Measurements from ENCODE around the gene SCARB1.
"Not testable (repeated sequence)": the region's sequence is repeated elsewhere in the genome, so short reads cannot be mapped to it uniquely, and the experiment has no call there.

Gene SCARB1, protein sequence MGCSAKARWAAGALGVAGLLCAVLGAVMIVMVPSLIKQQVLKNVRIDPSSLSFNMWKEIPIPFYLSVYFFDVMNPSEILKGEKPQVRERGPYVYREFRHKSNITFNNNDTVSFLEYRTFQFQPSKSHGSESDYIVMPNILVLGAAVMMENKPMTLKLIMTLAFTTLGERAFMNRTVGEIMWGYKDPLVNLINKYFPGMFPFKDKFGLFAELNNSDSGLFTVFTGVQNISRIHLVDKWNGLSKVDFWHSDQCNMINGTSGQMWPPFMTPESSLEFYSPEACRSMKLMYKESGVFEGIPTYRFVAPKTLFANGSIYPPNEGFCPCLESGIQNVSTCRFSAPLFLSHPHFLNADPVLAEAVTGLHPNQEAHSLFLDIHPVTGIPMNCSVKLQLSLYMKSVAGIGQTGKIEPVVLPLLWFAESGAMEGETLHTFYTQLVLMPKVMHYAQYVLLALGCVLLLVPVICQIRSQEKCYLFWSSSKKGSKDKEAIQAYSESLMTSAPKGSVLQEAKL

DNA sequence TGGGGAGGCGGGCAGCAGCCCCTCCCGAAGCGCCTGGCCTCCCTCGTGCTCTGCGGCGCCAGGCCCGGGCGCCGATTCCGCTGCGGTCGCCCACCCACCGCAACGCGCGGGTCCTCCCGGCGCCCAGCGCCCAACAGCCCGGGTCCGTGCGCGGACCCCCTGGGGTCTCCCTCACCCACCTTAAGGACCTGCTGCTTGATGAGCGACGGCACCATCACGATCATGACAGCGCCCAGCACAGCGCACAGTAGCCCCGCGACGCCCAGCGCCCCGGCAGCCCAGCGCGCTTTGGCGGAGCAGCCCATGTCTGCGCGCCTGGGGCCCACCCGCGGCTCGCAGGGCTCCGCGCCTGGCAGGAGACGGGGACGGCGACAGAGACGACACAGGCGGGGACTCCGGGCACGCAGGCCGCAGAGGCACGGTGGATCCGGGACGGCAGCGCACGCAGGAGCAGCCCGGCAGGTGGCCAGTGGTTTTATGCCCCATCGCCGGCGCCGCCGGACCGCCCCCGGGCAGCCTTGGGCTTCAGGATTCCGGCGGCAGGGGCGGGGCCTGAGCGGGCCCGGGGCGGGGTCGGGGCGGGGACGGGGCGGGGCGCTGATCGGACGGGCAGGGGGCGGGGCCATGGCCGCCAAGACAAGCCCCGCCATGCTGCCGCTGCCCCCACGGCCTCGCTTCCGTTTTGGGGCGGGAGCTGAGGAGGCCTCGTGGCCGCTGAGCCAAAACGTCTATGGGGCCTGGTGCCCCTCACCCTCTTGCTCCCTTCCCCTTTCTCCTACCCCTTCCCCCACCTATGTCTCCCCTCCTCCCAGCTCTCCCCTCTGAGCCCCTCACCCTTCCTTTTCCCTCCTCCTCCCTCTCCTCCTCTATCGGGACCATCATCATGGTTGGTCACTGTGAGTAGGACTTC lies at the start of gene SCARB1:
SCARB1 (minus strand) TSS at position 449 of the 910 bp plus-strand sequence; CDS start at position 305, 144 bp downstream.
- peak; percentile 47 for DNase-seq

DNA sequence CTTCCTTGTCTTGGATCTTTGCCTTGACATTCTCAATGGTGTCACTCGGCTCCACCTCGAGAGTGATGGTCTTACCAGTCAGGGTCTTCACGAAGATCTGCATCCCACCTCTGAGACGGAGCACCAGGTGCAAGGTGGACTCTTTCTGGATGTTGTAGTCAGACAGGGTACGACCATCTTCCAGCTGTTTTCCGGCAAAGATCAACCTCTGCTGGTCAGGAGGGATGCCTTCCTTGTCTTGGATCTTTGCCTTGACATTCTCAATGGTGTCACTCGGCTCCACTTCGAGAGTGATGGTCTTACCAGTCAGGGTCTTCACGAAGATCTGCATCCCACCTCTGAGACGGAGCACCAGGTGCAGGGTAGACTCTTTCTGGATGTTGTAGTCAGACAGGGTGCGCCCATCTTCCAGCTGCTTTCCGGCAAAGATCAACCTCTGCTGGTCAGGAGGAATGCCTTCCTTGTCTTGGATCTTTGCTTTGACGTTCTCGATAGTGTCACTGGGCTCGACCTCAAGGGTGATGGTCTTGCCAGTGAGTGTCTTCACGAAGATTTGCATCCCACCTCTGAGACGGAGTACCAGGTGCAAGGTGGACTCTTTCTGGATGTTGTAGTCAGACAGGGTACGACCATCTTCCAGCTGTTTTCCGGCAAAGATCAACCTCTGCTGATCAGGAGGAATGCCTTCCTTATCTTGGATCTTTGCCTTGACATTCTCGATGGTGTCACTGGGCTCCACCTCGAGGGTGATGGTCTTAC lies 49.0 kb upstream of the SCARB1 start:
- not testable (repeated sequence) for DNase-seq

DNA sequence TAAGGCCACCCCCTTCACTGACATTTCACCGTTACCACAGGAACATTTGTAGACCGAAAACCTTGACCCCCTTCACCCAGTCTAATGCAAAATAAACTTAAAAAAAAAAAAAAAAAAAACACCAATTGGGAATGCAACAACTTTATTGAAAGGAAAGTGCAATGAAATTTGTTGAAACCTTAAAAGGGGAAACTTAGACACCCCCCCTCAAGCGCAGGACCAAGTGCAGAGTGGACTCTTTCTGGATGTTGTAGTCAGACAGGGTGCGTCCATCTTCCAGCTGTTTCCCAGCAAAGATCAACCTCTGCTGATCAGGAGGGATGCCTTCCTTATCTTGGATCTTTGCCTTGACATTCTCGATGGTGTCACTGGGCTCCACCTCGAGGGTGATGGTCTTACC lies 47.9 kb upstream of the SCARB1 start:
- not testable (repeated sequence) for DNase-seq

DNA sequence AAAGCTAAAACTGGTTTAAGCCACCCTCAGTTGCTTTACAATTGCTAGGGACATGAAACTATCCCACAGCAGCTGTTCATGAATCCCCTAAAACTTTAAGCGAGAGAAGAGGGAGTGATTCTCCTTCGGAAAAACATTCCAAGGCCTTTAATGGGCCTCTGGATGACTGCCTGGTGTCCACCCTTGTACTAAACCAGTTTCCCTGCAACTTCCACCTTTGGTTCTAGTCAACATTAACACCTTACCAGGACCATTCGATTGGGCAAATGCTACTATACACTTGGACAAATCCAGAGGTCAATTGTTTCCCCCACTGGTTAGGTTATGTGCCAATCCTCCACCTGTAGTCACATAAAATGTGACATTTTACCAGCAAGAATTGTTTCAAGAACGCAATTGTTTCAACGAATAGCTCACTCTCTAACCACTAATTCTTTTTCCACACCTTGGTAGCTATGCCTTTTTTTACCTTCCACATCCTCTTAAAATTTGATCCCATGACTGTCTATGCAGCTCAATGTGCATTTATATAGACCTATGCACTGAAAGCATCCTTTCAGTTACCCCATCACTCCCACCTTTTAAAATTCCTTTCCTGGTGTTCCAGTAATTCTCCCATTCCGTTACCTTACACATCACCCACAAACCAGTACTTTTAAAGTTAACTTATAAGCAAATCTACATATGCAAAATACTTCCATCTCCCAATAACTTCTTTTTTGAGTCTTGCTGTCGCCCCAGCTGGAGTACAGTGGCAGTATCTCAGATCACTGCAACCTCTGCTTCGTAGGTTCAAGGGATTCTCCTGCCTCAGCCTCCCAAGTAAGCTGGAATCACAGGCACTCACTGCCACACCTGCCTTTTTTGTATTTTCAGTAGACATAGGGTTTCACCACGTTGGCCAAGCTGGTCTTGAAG lies 47.2 kb upstream of the SCARB1 start:
- DNase-seq = no peak

DNA sequence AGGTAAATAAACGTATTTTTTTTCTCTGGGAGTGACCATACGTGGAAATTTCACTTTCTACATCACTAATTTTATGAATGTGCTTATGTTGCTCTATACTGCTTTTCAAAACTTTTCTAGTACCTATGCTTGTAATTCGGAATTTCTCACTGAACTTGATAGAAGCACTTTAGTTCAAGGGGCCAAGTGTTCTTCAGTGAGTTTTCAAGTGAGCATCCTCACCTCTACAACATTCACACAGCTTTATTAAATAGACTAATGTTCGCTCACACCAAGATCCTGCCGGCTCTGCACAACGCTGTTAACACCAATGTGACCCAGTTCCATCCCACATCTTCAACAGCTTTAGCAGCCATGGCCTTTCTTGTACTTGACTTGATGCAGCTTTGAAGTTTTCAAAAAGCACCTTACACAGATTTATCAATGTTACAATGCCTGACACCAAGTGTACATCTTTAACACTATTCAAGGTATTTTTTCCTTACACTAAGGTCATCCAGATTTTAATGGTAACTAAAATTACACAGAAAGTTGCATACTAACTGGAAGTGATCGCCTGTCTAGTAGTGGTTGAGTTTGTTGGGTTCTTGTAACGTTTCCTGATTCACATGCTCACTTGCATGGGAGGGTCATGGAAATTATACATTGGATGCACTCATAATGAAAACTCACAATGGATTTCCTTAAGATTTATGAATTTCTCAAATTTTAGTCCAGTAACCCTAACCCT lies 46.3 kb upstream of the SCARB1 start:
- no peak for DNase-seq

DNA sequence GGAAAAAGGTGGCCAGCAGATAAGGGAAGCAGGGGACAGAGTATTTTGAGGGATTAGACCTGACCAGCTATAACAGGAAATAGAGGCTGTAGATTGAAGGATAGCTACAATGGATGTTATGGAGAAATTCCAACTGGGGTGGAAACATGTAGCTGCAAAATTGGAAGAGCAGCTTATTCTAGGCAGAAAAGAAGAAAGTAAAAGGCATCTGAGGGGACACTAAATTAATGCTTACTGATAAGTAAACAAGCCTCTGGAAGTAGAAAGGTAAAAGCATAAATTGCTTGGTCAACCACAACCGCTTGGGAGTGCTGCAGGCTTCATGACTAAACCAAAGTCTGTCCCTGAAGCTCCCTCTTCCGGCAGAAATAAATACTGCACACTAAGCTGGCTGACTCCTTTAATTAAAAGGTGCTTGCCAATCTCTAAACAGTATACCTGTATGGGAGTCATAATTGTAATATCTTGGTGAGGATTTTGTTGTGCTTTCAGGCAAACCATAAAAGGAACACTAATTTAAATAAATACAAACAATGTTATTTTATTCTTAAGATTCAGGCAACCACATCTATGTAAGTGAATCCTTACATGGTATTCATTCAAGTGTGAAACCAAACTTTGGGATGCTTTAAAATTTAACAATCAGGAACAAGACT lies 43.1 kb upstream of the SCARB1 start:
- no peak for DNase-seq

DNA sequence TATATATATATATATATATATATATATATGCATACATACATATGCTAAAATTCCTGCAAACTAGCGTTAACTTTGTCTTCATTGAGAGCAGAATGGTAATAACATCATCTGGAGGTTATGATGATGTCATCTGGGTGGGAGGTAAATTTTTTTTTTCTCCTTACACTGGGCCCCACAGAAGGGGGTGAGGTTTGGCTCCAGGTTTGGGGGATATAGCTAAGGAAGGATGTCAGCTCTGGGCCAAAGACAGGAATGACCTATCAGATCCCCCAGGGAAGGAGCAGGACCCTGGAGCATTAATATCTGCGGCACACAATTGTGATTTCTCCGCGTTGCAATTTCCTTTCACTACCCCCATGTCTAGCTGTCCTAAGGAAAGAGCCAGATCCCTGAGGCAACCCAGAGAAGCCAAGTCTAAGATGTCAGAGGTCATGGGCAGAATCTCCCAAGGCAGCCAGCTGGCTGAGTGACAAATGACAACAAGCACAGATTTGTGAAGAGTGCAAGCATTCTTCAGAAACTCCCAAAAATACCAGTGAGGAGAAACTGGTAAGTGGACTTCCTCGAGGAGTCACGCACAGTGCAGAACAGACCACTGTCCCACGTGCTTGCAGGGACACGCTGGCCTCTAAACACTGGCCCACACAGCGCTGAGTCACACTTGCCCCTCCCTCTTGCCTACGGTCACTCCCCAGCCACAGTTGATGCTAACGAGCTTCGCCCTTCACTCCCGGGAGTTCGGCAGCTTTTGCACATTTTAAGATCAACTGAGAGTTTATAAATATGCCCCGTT lies 40.8 kb upstream of the SCARB1 start:
- no peak for DNase-seq

DNA sequence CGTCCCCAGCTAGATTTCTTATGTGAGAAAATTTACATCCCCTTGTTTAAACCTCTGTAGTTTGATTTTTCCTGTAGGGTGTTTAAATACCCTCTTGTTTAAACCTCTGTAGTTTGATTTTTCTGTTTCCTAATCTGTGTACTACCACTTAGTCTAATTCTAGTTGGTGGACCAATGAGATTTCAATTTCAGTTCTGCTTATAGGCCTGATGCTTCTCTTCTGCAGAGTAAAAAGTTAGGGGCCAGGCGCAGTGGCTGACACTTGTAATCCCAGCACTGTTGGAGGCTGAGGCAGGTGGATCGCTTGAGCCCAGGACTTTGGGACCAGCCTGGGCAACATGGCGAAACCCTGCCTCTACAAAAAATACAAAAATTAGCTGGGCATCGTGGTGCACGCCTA lies 39.3 kb upstream of the SCARB1 start:
- DNase-seq = no peak

DNA sequence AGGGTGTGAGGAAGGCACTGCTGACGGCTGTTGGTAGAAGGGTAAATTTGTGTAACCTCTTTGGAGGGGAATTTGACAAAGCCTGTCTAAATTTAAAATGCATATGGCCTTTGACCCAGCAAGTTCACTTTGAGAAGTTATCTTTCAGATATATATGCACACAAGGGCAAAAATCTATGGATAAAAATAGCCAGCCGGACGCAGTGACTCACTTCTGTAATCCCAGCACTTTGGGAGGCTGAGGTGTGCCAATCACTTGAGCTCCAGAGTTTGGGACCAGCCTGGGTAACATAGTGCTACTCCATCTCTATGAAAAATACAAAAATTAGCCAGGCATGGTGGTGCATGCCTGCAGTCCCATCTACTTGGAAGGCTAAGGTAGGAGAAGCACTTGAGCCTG lies 37.3 kb upstream of the SCARB1 start:
- DNase-seq = no peak

DNA sequence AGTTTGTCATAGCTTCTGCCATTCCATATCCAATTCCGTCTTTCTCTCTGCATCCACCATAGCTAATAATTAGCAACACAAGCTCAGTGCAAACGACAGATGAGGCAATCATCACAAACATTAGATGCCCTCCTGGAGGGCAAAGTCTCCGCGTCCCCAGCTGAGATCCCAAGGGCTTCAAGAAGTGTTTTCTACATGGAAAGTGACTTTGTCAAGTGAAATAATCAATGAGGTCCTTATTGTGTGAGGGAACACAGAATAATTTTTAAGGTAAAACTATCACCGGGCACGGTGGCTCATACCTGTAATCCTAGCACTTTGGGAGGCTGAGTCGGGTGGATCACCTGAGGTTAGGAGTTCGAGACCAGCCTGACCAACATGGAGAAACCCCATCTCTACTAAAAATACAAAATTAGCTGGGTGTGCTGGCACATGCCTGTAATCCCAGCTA lies 36.7 kb upstream of the SCARB1 start:
- not testable (repeated sequence) for DNase-seq

DNA sequence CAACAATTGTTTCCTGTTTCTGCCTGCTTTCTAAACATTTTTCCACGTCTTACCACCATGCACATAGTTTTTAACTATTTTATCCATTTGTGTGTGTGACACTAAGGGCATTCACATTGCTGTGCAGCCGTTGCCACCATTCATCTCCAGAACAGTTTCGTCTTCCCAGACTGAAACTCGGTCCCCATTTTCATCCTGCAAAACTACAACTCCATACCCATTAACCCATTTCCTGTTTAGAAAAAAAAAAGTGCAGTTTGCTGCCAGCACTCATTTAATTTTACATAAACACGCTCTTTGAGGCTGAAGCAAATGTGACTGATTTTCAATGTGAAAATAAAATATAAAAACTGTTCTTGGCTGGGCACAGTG lies 35.2 kb upstream of the SCARB1 start:
- no peak for DNase-seq

DNA sequence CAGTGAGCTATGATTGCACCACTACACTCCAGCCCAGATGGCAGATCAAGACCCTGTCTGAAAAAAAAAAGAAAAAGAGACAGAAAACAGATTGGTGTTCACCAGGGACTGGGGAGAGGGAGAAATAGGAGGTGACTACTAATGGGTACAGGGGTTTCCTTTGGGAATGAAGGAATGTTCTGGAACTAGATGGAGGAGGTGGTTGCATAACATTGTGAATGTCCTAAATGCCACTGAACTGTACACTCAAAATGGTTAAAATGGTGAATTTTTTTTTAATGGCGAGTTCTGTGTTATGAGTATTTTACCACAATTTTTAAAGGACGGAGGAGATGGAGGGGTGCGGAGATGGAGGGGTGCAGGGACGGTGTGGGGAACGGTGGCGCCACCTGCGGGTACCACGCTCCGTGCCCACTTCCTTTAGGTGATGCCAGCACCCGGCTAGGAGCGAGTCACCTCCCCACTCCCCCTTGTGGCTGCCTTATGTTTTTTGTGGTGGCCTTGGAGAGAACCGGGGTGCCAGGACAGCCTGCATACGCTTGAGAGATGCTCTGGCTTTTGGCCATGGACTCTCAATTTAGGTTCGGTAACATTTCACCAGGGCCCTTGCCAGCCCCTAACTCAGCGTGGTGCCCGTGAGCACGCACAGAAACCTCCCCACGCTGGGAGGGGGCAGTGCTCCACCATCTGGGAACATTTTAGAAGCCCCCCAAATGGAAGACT lies 34.7 kb upstream of the SCARB1 start:
- no peak for DNase-seq

DNA sequence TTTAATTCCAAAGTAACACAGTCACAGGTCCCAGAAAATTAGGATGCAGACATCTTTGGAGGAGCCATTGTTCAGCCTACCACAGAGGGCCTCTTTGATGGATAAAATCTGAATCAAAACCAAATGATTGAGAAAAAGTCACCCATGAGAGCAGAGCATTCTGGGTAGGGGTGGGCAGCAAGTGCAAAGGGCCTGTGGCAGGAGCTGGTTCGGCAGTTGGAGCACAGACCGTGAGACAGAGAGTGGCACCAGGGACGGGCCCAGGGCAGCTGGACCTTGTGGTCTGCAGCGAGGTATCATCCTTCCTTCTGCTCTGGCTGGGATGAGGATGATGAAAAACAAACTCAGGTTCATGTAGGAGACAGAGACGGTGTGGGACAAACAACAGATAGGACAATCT lies 32.8 kb upstream of the SCARB1 start:
- no peak for DNase-seq

DNA sequence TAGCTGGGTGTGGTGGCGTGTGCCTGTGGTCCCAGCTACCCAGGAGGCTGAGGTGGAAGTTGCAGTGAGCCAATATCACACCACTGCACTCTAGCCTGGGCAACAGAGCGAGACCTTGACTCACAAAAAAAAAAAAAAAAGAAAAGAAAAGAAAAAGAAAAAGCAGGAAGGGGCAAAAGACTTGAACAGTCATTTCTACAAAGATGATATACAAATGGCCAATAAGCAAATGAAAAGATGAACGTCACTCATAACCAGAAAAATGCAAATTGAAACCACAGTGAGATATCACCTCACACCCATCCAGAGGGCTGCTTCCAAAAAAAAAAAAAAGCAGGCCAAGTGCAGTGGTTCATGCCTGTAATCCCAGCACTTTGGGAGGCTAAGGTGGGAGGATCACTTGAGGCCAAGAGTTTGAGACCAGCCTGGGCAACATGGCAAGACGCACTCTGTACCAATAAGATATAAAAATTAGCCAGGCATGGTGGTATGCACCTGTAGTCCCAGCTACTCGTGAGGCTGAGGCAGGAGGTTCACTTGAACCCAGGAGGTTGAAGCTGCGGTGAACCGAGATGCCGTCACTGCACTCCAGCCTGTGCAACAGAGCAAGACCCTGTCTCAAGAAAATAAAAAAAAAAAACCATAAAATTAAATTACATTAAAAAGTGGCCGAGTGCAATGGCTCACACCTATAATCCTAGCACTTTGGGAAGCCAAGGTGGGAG lies 30.3 kb upstream of the SCARB1 start:
- no peak for DNase-seq

DNA sequence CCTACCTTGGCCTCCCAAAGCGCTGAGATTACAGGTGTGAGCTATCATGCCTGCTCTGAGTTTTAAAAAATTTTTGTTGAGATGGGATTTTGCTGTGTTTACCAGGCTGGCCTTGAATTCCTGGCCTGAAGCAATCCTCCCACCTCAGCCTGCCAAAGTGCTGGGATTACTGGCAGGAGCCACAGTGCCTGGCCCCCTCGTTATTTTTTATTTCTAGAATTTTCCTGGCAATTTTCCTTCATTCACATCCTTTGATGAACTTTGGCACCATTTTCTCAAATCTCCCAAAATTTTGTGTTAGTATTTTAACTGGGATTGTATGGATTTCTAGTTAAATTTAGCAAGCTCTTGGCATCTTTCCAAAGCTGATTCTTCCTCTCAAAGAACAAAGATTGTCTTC lies 24.6 kb upstream of the SCARB1 start:
- no peak for DNase-seq

DNA sequence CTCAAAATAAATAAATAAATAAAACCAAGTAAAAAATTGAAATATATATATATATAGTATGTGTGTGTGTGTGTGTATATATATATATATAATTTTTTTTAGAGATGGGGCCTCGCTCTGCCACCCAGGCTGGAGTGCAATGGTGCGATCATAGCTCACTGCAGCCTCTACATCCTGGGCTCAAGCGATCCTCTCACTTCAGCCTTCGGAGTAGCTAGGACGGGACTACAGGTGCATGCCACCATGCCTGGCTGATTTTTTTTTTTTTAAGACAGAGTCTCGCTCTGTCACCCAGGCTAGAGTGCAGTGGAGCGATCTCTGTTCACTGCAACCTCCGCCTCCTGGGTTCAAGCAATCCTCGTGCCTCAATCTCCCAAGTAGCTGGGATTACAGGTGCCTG lies 24.1 kb upstream of the SCARB1 start:
- not testable (repeated sequence) for DNase-seq

DNA sequence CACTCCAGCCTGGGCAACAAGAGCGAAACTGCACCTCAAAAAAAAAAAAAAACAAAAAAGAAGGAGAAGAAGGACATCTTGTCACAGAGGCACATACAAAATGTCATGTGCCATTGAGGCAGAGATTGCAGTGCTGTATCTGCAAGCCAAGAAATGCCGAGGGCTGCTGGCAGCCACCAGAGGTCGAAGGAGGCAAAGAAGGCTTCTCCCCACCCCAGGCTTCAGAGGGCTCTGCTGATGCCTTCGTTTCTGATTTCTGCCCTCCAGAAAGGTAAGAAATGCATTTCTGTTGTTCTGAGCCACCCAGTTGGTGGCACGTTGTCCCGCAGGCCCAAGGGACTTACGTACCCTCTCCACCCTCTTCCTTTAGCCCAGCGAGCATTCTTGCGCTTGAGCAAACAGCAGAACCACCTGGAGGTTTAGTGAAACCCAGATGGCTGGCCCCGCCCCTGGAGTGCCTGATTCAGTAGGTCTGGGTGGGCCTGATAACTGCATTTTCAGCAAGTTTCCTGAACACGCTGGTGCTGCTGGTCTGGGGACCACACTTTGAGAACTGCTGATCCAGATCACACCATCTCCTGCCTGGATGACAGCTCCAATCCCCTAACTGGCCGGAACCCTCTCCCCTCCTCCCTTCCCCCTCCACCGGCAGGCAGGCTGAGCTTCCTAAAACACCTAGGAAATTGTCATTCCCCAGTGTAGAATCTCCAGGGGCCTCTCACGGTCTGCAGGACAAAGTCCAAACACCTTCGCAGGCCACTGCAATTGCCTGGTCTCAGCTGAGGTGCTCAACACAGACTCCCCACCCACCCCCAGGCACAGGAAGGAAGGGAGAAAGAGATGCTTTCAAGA lies 21.1 kb upstream of the SCARB1 start:
- no peak for DNase-seq

Measured in DMS79 (cell line).